HG03139 (cell line): ENCODE results near the gene PCSK6.
"Not testable (repeated sequence)": the region's sequence is repeated elsewhere in the genome, so short reads cannot be mapped to it uniquely, and the experiment has no call there.

ENCODE experiments used
- ATAC-seq: cut with Tn5 transposase; IDR thresholded peaks from one replicate; pipeline ENCODE4 v1.9.1; 2021; ENCODE audit not compliant: unreplicated experiment

The PCSK6 gene

DNA sequence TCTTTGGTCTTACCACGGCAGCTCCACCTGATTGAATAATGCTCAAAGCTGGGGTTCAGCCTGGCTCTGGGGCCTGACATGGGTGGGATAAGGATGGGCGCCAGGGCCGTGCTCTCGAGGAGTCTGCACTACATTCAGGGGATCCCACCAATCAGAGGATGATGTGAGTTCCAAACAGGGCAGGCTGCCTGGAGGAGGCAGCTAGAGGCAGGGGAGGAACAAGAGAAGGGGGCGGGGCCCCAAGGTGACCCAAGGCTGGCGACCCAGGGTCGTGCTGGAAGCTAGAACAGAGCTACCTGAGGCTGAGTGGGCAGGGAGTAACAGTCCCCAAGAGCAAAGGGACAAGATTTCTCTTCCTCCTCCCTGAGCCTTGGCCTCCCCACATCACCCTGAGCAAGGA lies 56.1 kb downstream of the PCSK6 start:
- no peak for ATAC-seq

DNA sequence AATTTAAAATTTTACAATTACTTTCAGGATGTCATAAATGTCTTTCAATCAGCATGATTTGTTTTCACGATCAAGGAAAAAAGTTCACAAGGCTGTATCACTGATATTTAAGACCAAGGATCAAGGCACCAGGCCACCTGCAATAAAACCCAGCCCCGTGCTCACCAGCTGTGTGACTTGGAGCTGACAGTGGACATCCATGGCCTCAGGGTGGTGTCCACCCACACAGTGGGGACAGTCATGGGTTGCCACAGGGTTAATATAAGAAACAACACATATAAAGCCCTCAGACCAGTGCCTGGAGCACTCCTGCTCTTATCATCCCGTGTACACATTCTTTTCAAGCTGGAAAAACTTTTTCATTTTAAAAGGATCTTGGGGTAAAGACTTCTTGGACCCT lies 56.5 kb downstream of the PCSK6 start:
- ATAC-seq = no peak

DNA sequence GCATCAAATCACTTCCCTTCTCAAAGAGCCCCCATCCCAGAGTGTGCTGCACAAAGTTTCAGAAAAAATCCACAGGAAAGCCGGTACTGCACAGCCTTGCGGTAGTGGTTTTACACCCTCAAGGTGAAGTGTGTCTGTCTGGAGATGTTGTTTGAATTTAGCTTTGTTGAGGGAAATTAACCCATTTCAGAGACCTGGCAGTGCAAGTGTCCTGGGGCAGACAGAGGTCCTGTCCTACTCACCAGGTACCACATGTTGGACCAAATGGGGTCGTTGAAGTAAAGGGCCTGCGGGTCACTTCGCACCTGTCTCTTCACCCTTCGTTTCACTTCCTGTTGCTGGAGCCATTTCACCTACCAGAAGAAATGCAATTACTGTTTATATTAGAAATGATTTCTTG lies 57.8 kb downstream of the PCSK6 start:
- no peak for ATAC-seq

DNA sequence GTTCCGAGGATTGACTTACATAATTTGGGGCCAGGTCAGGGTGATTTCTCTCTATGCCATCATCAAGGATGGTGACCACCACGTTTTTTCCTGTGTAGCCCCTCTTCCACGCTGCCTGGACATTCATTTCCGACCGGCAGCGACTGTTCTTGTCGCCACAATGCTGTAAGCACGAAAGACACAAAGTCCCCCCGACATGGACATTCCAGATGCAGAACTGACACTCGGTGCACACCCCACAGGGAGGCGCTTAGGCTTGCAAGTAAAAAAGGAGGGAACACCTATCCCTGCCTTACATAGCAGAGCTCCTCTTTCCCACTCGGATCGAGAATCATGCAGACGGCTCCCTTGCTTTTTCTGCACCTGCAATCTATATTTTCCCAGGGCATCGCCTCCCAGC lies 58.2 kb downstream of the PCSK6 start:
- no peak for ATAC-seq

DNA sequence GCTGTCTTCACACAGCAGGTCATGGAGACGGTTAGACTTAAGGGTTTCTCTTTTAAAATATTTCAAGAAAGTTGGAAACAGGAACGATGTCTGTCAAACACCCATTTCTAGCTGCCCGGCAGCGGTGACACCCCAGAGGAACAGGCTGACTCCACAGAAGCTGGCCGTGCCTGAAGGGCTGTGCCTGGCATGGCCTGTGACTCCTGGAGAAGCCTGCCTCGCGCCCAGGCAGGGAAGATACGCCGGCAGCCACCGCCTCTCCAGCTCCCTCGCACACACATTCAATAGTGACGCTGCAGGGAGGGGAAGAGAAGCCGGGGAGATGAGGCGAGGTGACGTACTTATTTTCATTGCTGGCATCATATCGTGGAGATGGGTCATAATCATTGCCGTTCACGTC lies 59.9 kb downstream of the PCSK6 start:
- ATAC-seq = no peak

DNA sequence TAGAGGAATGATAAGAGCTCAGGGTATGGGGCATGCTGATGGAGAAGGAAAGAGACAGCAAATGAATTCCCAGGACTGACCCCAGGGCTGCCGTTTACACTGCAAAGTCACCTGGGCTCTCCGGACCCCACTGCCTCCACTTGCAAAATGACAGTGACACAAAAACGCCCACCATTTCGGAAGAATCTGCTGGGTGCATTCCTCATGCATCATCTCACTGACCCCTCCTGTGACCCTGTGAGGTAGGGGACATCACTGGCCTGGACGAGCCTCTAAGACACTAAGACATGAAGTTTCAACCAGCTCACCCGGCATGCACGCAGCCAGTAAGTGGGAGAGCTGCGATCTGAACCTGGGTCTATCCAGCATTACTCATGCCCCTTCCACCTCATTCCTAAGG lies 60.3 kb downstream of the PCSK6 start:
- ATAC-seq = no peak

DNA sequence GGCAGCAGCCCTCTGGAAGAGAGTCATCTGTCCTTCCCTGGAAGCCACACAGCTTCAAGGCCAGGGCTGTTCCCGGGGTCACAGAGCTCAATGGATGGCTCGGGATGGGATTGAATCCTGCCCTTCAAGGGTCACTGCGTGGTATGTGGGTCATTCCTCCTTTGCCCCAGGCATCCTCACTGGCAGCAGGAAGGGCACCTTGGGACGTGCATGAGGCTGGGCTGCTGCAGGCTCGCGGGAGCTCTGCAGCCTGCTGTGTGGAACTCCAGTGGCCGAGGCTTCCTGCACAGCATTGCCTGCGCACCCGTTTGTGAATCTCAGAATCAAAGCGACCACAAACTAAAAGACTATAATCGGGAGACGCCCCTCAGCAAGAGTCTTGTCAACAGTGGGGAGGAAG lies 60.7 kb downstream of the PCSK6 start:
- no peak for ATAC-seq

DNA sequence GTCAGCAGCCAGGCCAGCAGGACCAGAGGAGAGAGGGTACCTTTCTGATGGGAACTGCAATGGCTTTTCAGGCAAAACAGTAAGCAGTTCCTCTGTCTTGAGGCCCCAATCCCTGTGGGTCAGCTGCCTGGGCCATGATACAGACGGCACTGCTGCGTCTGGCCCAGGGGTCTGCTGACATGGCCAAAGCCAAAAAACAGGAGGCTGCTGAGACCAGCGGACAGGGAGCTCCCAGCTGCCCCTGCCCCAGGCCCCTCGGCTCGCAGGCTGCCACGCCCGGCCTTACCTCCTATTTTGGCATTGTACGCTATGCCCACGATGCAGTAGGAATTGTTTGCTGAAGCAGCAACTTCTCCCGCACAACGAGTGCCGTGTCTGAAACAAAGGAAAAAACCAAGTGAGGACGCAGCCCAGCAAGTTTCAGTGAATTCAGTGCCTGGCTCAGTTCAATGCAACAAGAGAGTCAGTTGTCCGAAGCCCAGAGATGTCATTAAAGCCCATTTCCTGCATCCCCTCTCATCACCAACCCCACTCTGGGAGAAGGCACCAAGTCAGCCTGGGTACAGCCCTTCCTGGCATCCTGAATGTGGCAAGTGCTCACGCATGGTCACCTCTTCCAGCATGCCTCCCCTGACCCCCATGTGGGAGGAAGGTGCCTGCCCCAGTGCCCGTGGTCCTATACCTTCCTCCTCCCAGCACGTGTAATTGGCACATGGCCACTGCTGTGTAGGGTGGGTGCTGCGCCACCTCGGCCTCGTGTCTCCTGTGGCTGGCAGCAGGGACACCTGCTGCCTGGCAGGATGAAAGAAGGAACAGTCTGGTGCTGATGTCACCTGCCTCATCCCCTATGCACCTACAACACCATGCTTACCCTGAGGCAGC lies 61.7 kb downstream of the PCSK6 start:
- ATAC-seq = no peak

DNA sequence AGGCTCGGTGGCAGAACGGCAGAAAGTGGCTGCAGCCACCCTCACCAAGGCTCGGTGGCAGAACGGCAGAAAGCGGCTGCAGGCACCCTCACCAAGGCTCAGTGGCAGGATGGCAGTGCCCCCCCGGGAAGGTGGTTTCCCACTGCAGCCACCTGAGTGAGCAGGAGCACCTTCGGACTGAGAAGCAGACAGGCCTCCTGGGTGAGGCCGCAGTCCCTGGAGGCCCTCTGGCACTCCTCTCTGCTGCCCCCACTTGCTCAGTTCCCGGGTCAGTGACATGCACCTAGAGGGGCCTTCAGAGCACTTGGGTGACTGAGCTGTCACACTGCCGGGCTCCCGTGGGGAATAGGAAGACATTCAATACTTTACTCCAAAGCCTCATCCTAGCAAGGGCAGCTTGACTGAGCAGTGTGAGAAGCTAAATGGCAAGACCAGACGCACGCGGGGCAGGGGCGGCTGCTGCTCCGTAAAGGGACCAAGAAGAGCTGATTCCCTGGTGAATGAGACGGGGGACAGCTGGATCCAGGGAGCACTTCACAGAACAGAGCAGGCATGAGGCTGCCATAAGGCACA lies 62.7 kb downstream of the PCSK6 start:
- ATAC-seq = no peak

DNA sequence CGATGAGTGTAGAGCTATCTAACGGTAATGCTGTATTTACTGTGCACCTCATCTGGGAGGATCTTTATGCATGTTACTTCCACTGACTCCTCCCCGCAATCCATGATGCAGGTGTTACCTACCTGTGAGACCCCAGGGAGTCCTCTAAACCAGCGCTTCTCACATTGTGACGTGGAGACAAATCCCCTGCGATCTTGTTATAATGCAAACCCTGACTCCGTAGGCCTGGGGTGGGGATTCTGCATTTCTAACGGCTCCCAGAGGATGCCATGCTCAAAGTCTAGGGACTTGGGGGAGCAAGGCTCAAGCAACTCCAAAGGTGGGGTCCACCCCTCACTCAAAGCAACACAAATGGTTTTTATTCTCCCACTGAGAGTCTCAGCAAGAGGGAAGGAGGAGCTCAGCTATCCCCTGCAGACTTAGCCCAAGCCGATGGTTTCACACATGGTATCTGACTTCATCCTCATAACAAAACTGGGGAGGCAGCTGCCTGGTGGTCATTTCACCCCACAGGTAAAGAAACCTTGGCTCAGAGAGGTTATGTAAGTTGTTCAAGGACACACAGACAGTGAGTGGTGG lies 63.6 kb downstream of the PCSK6 start:
- no peak for ATAC-seq

DNA sequence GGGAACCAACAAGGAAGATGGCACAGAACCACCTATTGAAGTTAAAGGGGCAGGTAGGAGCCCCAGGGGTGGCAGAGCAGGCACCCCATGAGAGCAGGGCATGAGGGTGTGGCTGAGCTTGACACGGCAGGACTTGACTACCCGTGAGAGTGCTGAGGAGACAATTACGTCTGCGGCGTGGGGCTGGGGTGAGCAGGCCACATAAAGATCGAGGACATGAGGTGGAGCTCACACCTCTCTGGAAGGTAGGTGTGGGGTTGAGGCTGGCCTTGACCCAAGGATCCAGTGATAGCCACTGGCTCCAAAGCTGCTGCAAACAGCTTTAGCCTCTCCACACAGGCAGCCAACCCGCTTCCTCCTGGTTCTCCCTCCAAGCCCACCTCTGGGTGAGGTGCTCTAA lies 64.5 kb downstream of the PCSK6 start:
- no peak for ATAC-seq

DNA sequence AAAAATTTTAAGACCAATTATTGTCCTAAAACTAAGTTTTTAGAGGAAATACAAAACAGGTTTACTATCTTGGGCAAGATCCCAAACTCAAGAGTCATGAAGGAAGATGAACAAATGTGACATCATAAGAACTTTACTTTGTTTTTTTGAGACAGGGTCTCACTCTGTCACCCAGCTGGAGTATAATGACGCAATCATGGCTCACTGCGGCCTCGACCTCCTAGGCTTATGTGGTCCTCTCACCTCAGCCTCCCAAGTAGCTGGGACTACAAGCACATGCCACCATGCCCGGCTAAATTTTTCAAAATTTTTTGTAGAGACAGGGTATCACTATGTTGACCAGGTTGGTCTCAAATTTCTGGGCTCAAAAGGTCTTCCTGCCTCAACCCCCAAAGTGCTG lies 69.3 kb downstream of the PCSK6 start:
- ATAC-seq = no peak

DNA sequence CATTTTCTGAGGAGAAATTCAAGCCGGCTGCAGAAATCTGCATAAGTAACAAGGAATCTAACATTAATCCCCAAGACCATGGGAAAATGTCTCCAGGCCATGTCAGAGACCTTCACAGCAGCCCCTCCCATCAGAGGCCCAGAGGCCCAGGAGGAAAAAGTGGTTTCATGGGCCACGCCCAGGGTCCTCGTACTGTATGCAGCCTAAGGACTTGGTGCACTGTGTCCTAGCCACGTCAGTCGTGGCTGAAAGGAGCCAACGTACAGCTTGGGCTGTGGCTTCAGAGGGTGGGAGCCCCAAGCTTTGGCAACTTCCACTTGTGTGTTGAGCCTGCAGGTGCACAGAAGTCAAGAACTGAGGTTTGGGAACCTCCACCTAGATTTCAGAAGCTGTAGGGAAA lies 73.0 kb downstream of the PCSK6 start:
- not testable (repeated sequence) for ATAC-seq

DNA sequence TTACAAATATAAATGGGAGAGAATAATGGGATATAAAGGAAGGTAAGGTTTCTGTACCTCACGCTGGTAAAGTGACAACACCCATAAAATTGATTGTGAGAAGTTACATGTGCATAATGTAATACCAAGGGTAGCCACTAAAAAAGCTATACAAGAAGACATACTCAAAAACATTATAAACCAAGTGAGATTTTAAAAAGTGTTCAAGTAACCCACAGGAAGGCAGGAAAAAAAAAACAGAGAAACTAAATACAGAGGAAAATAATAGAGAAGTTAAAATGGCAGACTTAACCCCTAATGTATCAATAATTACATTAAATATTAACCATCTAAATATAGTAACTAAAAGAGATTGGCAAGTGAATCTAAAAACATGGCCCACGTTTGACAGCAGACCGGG lies 76.3 kb downstream of the PCSK6 start:
- no peak for ATAC-seq

DNA sequence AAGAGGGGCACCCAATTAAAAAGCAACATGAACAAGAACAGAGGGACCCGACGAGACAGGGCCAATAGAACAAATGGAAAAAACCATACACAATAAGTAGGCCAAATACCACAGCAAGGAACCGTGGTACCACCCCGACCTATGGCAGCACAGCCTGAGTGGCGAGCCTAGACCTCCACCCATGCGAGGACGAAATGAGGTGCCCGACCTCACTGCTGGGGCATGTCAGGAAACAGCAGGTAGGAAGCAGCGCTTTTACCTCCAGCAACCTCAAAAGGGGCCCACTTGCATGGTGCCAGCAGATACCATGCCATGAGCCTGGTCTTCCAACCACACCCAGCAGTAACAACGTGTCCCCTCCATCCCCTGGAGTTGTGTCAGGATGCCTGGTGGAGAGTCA lies 77.9 kb downstream of the PCSK6 start:
- no peak for ATAC-seq

DNA sequence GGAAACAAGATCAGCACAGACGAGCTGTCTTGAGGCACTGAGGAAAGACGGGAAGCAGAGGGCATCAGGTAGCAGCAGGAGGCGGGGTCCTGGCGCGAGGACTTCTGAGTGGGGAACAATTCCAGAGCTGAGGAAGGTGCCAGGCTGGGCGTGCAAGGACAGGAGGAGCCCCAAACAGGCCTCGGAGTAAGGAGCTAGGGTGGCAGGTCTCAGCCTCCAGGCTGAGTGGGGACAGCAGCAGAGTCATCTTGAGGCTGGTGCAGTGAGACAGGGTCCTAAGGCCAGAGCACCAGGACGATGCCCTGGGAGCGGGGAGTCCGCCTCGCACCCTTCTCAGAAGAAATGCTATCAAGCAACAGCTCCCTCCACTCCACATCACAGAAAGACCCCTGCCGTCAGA lies 78.4 kb downstream of the PCSK6 start:
- no peak for ATAC-seq

DNA sequence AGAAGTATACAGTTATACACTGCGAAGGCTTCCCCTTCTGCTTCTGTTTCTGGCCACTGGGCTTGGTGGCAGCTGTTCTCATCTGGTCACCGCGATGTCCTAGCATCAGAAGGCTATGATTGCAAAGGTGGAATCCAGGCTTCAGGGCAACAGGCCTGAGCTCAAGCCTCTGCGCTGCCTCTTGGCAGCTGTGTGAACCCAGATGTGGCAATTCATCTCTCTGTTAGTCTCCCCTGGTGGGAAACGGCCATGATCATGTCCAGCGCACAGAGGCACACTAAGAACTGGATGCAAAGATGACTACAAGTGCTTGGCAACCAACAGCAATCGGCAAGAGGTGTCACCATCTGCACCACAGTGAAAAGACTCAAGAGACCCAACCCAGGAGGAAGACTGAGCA lies 78.9 kb downstream of the PCSK6 start:
- ATAC-seq = no peak

DNA sequence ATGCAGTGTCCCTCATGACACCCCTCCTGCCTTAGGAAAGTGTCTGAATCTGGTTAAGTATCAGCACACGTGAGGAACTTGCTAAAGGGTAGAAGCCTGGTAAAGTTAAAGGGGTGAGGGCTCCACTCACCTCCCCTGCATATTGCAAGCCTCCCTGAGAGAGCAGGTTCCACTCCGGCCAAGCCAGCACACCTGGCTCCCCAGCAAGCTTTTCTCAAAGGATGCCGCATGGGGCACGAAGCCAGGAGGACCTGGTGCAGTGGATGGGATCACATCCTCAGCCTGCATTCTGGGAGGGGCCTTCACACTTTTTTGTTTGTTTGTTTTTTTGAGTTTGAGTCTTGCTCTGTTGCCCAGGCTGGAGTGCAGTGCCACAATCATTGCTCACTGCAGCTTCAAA lies 79.9 kb downstream of the PCSK6 start:
- no peak for ATAC-seq

DNA sequence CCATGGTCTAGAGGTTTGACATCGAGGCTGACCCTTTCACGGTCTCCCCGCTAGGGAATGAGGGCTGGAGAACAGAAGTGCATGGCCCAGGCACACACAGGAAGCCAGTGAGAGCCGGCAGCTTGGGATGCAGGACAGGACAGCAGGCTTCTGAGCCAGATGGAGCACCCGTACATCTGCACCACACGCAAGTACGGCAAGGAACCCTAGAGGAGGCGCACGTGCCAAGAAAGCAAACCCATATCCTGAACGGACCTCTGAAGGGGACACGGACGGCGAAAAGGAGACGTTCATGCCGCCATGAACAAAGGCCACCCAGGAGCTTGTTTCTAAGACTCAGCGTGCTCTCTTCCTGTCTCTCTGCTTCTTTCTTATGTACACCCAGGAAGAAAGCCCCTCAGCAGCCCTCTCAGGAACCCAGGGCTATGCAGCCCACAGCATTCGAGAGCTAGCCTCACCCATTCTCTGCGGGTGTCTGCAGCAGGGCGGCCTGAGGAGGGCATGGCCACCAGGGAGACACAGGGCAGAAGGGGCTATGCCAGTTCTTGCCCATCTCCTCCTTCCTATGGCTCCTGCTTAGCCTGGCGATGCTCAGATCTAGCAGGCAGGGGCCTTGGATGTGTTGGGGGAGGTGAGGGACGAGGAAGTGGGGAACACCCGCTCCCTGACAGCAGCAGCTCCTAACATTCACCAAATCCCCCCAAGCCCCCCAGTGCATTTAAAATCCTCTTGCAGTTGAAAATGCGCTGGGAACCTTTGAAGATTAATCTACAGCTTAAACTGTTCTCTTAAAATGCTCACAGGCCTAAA lies 81.3 kb downstream of the PCSK6 start:
- ATAC-seq = no peak

DNA sequence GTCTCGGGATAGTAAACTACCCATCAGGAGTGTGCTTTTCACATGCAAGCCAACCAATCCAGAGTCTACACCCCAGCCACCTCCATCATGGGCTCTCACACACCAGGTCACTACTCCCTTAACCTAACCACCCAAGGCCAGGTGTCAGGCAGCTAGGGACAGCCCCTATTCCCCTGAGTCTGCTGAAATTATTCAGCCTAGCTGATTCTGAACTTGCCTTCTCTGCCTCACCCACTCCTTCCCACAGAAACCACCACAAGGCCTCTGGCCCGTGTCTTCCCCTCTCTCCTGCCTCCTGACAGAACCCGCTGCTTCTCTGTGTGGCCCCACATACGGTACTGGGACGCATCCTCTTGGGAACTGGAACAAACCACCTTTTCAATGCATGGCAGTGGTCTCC lies 82.1 kb downstream of the PCSK6 start:
- peak; percentile 99 for ATAC-seq

DNA sequence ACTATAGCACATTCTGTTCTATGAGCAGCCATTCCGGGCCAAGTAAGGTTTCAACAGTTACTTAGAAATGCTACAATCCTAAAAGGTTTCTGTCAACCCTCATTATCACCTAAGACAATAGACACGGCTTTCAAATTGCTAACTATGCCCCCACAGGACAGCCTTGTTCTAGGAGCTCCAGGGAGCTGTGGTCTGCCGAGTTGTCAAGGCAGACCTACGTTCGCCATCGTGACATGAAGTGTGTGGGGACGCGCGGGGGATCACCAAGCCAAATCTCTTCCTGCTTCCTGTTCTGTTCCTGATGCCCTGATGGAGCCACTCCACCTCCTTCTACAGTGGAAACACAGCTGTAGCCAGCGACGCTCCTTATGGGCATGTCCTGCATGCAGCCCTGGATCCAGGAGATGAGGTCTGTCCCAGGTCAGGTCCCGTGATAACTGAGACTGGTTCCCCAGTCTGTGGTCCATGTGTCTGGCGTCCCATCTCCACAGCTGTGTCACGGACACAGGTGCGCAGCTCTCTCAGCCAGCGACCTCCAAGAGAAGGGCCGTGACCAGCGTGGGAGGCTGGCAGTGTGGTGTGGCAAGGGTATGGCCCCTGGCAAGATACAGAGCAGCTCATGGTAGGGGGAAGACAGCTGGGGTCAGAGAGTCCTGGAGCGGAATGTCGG lies 82.8 kb downstream of the PCSK6 start:
- no peak for ATAC-seq
